DLD1 (cell line): Measurements from ENCODE around the gene ESR1.

ENCODE experiments used
- in situ Hi-C: cut with HindIII; loops from 2 replicates; pipeline ENCODE4 v1.10.0; 2017; ENCODE audit warnings: low sequenced_read_pairs

The ESR1 gene

GRCh38 chr6:151807513-151808370 lies at the start of gene ESR1:
Gene ESR1 (plus strand): TSS chr6:151807682. CDS start chr6:151807913, 231 bp downstream.
- in situ Hi-C loops = no loop called here

- in situ Hi-C loops = no loop called here
Observed at GRCh38 chr6:151760486-151760885, 47.0 kb upstream of the ESR1 start.

- in situ Hi-C loops = no loop called here
Observed at GRCh38 chr6:151761851-151762250, 45.6 kb upstream of the ESR1 start.

- in situ Hi-C loops = no loop called here
Observed at GRCh38 chr6:151762817-151763216, 44.7 kb upstream of the ESR1 start.

GRCh38 chr6:151763303-151763702 lies 44.2 kb upstream of the ESR1 start:
- in situ Hi-C loops = no loop called here

GRCh38 chr6:151763938-151764680 lies 43.4 kb upstream of the ESR1 start:
- in situ Hi-C loops = no loop called here

- in situ Hi-C loops = no loop called here
Observed at GRCh38 chr6:151765444-151765886, 42.0 kb upstream of the ESR1 start.

GRCh38 chr6:151772446-151772845 lies 35.0 kb upstream of the ESR1 start:
- in situ Hi-C loops = no loop called here

- in situ Hi-C loops = no loop called here
Observed at GRCh38 chr6:151773382-151773781, 34.1 kb upstream of the ESR1 start.

GRCh38 chr6:151782560-151782959 lies 24.9 kb upstream of the ESR1 start:
- in situ Hi-C loops = no loop called here

GRCh38 chr6:151783692-151784091 lies 23.8 kb upstream of the ESR1 start:
- in situ Hi-C loops = no loop called here

- in situ Hi-C loops = no loop called here
Observed at GRCh38 chr6:151784441-151785214, 22.9 kb upstream of the ESR1 start.

GRCh38 chr6:151796842-151797530 lies 10.5 kb upstream of the ESR1 start:
- in situ Hi-C loops = no loop called here

GRCh38 chr6:151803743-151804142 lies 3.7 kb upstream of the ESR1 start:
- in situ Hi-C loops = no loop called here

GRCh38 chr6:151804585-151805285 lies 2.7 kb upstream of the ESR1 start:
- in situ Hi-C loops = no loop called here

GRCh38 chr6:151805286-151805840 lies 2.1 kb upstream of the ESR1 start:
- in situ Hi-C loops = no loop called here

- in situ Hi-C loops = no loop called here
Observed at GRCh38 chr6:151806757-151807512, 547 bp upstream of the ESR1 start.

GRCh38 chr6:151808371-151809241 lies 1.1 kb downstream of the ESR1 start:
- in situ Hi-C loops = no loop called here
